ENCODE results near the gene SLC16A6.
"Not testable (repeated sequence)": the region's sequence is repeated elsewhere in the genome, so short reads cannot be mapped to it uniquely, and the experiment has no call there.

SLC16A6 gene

DNA sequence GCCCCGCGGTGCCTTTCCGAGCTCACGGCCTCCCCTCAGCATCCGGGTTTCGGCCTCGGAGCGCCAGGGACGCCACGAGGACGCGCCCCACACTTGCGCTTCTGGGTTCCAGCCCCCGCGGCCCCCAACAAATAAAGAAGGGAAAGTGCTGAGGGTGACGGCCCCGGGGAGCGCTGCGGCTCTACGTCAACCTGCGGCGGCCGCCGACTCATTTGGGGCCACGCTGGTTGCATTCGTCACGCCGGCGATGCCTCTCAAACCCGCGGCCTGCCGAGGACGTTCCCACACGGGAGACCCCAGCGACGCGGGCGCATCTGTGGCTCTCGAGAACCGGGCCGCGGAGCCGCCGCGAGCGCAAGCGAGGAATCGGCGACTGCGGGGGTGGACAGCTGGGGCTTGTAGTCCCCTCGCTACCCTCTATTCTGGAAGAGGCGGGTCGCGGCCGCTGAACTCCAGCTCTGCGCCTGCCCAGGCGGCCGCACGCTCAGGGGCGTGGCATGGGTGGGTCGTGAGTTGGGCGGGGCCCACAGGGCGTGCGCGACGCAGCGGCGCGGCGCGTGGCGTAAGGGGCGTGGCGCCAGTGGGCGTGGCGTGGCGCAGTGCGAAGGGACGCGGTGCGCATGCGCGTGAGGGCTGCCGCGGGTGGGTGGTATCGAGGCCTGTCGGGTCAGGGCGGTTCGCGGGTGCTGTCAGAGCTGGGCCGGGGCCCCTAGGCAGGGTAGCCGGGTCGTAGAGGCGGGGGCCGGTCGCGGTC, 43.3 kb downstream of the SLC16A6 start, which contains the start of gene AMZ2:
Gene AMZ2 (plus strand): TSS at position 599 of the 754 bp plus-strand sequence. CDS start 2,145 bp downstream, outside the sequence.
- peak; percentile 55 for DNase-seq (ENCODE audit: low read depth)

DNA sequence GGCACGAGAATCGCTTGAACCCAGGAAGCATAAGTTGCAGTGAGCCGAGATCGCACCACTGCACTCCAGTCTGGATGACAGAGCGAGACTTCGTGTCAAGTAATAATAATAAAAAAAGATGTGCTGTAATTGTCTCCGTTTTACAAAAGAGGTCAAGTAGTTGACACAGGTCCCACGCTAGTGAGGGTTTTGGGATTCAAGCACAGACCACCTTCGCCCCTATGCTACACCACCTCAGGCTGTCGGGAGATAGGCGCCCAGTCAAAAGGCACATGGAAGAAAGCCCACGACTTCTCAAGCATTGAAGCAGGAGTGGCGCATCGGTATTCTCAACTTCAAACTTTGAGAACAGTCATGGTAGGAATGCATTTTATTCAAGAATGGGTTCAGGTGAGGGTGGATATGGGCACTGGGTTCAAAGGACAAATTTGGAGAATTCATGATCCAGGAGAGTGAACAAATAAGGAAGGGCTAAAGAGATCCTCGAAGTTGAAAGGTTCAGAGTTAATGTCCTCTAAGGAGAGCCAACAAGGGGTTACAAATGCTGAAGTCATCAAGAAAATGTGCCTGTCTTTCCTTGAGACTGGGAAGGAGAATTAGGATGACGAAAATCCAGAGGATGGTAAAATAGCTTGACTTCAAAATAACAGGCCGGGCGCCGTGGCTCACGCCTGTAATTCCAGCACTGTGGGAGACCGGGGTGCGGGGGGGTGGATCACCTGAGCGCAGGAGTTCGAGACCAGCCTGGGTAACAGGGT, 44.5 kb downstream of the SLC16A6 start:
- no peak for DNase-seq (ENCODE audit: low read depth)

DNA sequence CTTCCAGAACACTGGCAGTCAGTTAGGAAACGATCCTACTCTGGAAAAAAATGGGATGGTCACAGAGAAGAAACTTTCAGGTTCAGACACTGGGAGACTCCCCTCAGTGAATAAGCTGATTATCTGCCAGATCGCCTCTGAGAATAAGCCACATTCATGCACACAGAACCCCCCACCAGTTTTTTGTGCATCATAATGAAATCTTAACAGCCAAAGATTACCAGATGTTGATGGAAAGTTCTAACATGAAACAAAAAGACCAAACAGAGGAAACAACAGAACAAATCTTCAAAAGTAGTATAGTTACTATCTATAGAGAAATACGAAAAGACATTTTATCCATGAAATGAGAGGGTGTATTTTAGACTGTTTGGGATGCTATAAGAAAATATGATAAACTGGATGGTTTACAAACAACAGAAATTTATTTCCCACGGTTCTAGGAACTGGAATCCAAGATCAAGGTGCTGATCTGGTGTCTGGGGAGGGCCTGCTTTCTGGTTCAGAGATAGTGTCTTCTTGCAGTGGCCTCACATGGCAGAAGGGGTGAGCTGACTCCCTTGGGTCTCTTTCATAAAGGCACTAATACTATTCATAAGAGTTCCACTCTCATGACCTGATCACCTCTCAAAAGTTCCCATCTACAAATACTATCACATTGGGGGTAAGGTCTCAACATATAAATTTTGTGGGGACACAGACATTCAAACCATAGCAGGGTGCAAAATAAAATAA, 51.1 kb downstream of the SLC16A6 start:
- no peak for DNase-seq (ENCODE audit: low read depth)

DNA sequence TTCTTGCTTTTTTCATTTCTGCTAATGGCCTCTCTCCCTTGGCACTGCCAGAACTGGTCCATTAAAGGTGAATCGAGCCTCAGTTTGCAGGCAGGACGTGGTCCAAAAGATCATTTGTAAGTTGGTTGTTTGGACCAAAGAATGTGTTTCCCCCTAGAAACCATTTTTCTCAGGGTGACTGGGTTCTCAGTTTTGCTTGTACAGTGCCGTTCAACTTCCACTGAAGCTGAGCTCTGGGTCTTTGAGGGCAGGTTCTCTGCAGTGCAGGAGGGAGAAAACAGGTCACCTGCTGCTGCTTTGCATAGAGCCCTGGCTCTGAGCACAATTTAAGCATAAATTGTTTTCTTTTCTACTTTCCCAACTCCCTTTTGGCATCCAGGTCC, 52.1 kb downstream of the SLC16A6 start:
- DNase-seq (ENCODE audit: low read depth): no peak

DNA sequence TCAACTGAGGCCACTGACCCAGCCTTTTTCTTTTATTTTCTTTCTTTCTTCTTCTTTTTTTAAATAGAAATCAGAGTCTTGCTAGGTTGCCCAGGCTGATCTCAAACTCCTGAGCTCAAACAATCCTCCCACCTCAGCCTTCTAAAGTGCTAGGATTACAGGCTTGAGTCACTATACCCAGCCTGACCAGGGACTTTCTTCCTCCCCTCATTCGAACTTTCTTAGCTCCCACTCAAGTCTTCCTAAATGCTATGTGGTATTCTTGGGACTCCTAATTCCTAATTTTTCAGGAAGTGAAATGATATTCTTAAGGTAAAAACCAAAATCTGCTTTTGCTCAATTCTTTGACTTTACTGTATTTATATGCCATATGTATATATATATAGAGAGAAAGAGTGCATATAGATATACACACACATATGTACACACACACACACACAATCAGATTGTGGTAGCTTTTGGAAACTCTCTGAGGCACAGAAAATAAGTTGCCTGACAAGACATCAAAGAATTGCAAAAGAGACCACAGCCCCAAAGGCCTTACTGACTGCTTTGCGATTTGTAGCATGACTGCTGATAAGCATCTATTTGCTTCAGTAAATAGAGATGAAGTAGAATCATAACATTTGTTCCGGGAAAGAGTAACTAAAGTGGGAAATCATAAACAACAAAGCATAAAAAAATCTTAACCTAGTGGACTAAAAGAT, 52.6 kb downstream of the SLC16A6 start:
- no peak for DNase-seq (ENCODE audit: low read depth)

DNA sequence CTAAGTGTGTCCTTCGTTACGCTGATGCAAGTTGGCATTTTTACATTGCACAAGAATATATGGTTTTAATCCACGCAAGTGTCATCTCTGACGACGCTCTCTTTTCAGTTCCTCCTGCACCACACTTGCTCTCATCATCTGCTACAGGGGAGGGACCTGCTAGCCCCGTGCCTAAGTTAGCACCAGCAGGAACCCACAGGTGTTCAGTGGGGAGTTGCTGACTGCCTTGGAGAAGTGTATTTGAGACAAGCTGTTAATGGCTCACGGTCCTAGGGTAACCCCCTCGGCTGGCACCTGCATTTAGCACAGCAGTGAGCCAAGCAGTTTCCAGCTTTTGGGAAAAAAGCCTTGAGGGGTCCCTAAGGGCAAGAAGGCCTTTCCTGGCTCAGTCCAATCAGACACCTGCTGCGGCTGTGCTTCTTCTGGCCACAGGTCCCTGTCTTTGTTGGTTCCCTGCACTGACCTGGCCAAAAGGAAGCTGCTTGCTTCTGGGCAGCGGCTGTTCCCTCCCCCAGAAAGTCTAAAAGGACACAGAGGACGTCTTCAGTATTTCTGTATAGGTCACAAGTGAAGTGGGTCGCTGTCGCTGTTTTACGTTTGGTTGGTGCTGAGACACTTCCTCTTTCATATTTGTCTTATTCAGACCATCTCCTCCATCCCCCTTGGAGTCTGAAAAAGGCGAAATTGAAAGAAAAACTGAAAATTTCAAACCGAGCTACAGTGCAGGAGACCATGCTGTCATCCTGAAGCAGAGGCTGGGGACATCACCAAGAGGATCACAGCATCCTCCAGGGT, 53.4 kb downstream of the SLC16A6 start:
- DNase-seq (ENCODE audit: low read depth): not testable (repeated sequence)

DNA sequence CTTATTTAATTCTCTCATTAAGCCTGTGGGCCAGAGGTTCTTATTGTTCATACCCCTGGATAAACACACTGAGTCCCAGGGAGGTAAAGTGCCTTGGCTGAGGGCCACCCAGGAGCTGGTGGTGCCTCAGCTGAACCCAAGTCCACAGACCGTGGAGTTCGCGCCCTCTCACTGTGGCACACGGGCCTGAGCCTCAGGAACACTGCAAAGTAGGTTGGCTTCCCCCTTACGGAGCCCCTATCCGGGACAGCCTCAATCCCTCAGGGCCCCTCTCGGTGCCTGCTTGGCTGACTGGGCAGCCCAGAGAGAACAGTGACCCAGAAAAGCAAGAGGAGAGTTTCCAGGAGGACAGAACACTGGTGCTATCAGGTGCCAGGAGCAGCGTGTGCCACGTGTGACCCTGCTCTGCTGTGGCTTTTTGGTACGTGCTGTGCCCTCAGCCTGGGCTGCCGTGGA, 55.6 kb downstream of the SLC16A6 start:
- DNase-seq (ENCODE audit: low read depth): not testable (repeated sequence)

DNA sequence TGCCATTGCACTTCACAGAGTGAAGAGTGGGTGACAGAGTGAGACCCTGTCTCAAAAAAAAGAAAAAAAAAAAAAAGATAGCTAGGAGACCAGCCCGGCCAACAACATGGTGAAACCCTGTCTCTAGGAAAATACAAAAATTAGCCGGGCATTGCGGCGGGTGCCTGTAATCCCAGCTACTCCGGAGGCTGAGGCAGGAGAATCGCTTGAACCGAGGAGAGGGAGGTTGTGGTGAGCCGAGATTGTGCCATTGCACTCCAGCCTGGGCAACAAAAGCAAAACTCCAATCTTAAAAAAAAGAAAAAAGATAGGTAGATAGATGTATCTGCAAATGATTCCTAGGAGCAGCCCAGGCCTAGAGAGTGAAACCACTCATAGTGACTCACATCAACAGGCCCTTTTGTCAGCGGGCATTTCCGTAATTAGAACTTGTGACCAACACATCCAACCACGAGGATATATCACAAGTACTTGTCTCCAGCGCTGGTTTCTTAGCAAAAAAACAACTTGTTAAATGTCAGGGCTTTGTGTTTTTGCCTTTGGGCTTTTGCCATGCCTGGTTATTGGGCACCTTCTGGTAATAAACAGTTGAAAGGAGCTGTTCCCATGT, 56.1 kb downstream of the SLC16A6 start:
- DNase-seq (ENCODE audit: low read depth): peak; percentile 35

DNA sequence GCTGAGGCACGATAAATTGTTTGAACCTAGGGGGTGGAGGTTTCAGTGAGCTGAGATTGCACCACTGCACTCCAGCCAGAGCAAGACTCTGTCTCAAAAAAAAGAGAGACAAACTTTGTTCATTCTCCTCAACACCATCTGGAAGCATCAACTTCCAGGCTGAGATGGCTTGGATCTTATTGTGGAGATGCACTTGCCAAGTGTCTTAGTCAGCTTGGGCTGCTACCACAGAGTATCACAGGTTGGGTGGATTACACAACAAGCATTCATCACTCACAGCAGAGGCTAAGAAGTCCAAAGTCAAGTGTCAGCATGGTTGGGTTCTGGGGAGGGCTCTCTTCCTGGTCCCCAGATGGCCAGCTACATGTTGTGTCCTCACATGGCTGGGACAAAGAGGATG, 58.2 kb downstream of the SLC16A6 start:
- DNase-seq (ENCODE audit: low read depth): peak; percentile 42

DNA sequence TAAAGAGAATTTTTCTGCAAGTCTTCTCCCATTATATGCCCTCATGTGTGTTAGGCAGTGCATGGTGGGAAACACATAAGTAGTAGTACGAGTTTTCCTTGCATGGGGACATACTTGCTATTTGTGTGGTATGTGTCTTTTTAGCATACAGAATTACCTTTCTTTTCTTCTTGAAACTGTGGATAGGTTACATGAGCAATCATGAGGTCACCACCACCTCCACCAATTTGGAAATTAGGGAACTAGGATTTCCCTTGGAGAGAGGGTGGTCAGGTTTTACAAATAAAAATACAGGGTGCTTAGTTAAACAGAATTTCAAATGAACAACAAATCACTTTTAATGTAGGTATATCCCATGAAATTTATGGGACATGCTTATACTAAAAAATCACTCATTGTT, 59.4 kb downstream of the SLC16A6 start:
- no peak for DNase-seq (ENCODE audit: low read depth)

DNA sequence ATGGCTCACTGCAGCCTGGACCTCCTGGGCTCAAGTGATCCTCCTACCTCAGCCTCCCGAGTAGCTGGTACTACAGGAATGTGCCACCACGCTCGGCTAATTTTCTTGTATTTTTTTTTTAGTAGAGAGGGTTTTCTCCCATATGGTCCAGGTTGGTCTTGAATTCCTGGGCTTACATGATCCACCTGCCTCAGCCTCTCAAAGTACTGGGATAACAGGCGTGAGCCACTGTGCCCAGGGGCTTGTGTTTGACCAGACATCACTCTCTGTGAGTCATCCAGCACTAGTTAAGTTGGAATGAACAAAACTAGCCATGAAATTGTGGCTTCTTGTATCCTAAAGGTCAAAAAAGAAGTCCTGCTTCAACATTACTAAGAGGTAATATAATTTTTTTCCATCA, 59.8 kb downstream of the SLC16A6 start:
- DNase-seq (ENCODE audit: low read depth): not testable (repeated sequence)

DNA sequence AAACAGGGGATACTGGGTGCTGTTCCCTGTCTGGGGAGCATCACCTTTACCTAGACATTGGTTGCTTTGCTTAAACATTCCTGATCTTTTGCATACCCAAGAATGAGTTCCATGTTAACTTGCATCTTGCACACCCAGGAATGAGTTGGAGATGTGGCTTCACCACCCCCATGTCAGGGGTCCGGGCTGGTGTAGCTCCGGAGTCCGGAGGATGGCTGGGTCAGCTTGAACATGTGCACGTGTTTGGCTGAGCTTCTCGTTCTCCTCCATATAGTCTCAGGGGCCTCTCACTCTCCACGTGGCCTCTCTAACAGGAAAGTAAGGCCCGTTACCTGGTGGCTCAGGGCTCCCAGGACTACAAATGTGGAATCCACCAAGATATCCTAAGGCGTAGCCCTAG, 61.3 kb downstream of the SLC16A6 start:
- no peak for DNase-seq (ENCODE audit: low read depth)

DNA sequence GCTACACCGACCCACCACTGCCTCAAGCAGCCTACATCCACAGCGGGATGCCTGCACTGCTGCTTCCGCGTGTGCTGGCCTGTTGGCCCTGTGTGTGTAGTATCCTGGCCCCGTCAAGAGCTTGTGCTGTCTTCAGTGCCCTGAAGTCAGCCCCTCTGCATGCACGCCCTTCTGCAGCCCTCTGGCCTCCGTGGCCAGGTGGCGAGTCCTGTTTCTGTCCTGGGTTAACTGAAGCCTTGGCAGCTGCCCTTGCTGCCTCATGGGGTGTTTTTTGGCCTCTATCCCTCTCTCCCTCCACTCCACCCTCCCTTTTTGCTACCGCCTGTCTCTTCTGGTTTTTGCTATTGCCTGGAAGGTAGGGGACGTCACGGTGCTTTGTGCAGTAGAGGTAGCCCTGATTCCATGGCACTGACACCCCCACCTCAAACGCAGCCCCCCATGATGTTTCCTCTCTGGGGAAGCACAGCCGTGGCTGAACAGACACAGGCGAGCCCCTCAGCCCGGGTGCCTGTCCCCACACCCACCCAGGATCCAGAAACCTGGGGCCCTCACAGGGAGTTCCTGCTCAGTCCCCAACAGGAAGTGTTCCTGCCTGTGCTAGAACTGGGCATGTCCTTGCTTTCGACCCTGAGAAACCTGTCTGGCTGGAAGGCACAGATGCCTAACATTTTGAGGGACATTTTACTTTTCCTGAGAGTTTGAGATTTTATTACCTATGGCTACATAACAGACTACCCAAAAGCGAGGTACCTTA, 61.9 kb downstream of the SLC16A6 start:
- no peak for DNase-seq (ENCODE audit: low read depth)

DNA sequence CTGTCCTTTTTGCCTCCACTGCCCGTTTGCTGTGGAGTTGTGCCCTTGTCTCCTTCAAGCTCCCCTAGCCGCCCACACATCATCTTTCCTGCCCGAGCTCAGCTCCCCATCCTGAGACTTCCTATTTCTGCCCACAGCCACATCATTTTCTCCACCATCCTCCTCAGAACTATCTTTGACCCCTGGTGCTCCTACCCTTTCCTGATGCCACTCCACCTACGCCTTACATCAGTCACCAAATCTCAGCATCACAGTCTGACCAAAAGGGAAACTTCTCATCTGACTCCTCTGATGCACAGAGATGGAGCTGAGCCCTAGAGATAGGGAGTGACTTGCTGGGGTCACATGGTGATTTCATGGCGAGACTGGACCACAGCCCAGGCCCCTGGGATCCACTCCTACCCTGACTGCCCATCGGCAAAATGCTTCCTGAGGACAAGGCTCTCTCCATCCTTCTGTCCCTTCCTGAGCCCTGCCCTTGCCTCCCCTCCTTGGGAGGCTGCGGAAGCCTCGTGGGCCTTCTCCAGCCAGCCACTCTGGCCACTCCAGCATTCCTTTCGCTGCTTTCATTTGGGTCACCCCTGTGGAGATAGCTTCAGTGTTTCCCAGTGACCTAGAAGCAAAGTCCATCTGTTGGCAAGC, 62.8 kb downstream of the SLC16A6 start:
- DNase-seq (ENCODE audit: low read depth): not testable (repeated sequence)

DNA sequence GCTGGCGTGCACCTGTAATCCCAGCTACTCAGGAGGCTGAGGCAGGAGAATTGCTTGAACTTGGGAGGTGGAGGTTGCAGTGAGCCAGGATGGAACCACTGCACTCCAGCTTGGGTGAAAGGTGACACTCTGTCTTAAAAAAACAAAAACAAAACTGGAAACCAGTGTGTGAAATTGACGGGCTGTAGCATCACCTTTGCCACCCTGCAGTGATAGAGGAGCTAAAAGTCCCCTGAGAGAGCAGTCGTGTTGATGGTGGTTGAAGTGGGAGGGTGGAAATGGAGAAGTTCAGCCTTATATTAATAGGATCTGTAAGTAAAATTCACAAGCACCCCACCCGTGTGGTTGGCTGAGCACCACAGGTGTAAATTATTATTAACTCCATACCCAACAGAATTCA, 65.9 kb downstream of the SLC16A6 start:
- not testable (repeated sequence) for DNase-seq (ENCODE audit: low read depth)

DNA sequence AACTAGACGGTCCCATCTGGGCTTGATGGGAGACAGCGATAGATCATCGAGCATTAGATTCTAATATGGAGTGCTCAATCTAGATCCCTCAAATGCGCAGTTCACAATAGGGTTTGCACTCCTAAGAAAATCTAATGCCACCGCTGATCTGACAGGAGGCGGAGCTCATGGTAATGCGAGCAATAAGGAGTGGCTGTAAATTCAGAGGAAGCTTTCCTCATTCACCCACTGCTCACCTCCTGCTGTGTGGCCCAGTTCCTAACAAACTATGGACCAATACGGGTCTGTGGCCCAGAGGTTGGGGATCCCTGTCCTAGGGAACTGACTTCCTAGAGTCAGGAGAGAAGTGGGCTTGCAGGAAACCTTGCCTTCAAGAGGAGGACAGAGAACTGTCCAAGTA, 68.3 kb downstream of the SLC16A6 start:
- no peak for DNase-seq (ENCODE audit: low read depth)

DNA sequence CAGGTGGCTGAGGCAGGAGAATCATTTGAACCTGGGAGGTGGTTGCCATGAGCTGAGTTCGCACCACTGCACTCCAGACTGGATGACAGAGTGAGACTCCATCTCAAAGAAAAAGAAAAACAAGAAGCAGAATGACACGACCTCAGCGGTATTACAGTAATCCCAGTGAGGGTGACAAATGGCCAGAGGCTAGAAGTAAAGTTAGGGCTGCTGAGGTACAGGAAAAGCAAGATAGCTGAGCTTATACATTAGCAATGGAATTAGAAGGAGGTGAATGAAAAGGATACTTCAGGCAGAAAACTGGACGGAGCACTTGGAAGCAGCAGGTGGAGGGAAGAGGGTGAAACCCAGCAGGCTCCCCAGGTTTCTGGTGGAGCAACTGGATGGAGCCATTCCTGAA, 69.1 kb downstream of the SLC16A6 start:
- no peak for DNase-seq (ENCODE audit: low read depth)

DNA sequence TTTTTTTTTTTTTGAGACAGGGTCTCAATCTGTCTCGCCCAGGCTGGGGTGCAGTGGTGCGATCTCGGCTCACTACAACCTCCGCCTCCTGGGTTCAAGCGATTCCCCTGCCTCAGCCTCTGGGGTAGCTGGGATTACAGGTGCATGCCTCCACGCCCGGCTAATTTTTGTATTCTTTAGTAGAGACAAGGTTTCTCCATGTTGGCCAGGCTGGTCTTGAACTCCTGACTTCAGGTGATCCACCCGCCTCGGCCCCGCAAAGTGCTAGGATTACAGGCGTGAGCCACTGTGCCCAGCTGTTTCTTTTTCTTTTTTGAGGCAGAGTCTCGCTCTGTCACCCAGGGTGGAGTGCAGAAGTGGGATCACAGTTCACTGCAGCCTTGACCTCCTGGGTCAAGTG, 70.1 kb downstream of the SLC16A6 start:
- DNase-seq (ENCODE audit: low read depth): not testable (repeated sequence)

DNA sequence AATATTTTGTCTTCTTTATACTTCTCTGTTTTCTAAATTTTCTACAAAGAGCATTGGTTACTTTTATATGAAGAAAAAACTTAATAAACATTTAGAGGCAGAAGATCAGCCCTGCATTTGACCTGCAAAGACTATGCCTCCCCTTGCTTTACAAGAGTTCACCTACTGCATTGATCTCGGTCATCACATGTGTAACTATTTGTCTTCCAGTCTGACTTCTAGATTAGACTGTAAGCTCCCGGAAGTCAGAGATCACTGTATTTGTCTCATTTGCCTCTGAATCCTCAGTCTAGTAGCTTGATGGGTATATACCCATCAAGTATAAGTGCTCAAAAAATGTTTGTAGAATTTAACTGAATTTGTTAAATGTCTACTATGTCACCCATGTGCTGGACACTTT, 70.7 kb downstream of the SLC16A6 start:
- DNase-seq (ENCODE audit: low read depth): not testable (repeated sequence)

Data from GM04503 (cell line).